ENCODE measurements around the gene CTAGE8. TPM values are rescaled to one million over a fixed set of nuclear protein-coding genes. Genes with fewer than 3 reads are reported as not detected.
"Not testable (repeated sequence)": the region's sequence is repeated elsewhere in the genome, so short reads cannot be mapped to it uniquely, and the experiment has no call there.

Gene CTAGE8, protein sequence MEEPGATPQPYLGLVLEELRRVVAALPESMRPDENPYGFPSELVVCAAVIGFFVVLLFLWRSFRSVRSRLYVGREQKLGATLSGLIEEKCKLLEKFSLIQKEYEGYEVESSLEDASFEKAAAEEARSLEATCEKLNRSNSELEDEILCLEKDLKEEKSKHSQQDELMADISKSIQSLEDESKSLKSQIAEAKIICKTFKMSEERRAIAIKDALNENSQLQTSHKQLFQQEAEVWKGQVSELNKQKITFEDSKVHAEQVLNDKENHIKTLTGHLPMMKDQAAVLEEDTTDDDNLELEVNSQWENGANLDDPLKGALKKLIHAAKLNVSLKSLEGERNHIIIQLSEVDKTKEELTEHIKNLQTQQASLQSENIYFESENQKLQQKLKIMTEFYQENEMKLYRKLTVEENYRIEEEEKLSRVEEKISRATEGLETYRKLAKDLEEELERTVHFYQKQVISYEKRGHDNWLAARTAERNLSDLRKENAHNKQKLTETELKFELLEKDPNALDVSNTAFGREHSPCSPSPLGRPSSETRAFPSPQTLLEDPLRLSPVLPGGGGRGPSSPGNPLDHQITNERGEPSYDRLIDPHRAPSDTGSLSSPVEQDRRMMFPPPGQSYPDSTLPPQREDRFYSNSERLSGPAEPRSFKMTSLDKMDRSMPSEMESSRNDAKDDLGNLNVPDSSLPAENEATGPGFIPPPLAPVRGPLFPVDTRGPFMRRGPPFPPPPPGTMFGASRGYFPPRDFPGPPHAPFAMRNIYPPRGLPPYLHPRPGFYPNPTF
- total RNA-seq (2021; fragmentation: NEBNext Ultra II Directional; extraction: Animal tissue kit (Norgen Biotek cat#: 25700)): not detected in 2 replicates
- polyA plus RNA-seq (2011; rRNA removed): not detected in 2 replicates
- polyA plus RNA-seq (2011; cell fraction: cytosol; rRNA removed): not detected
- not detected for polyA plus RNA-seq (2011; cell fraction: nucleus; rRNA removed)
- polyA plus RNA-seq (2012, experiment 1 of 2): not detected in 4 replicates
- not detected for polyA plus RNA-seq (2012, experiment 2 of 2)
- polyA plus RNA-seq (2013, experiment 1 of 2): not detected
- not detected for polyA plus RNA-seq (2013, experiment 2 of 2)
- not detected in 2 replicates for polyA minus RNA-seq (2011; rRNA and poly(A)+ RNA removed)
- not detected for polyA minus RNA-seq (2011; cell fraction: cytosol; rRNA and poly(A)+ RNA removed)
- not detected for polyA minus RNA-seq (2011; cell fraction: nucleus; rRNA and poly(A)+ RNA removed)
- long read RNA-seq, experiment 1, partial matches to known transcripts: 0 of 1 reads
- long read RNA-seq, experiment 1, other reads (novel, unspliced or antisense): 0 of 1 reads
- long read RNA-seq, experiment 2: 0 reads

- H3K4me2 ChIP-seq (ENCODE audit: insufficient read depth in 1 of 2, low read depth in 2 of 2, low read length in 2 of 2); H4K8ac ChIP-seq (ENCODE audit: extremely low read depth, insufficient read depth, low read length); H3K79me2 ChIP-seq (ENCODE audit: control insufficient read depth in 1 of 2, insufficient read depth in 2 of 2, low read length in 2 of 2); POLR2A ChIA-PET (ENCODE audit: partially characterized antibody); H3K18ac ChIP-seq (ENCODE audit: extremely low read depth, low read length); H3K56ac ChIP-seq (replicated peaks; ENCODE audit: insufficient read length, low read depth, low read length); H3K23ac ChIP-seq (ENCODE audit: insufficient read length); H3K4me1 ChIP-seq (replicated peaks in 1 of 4; ENCODE audit: control insufficient read depth in 3 of 4, insufficient read depth in 4 of 4, low read length in 3 of 4); H3K79me1 ChIP-seq (ENCODE audit: low read depth, low read length); H3K36me3 ChIP-seq (ENCODE audit: control insufficient read depth in 2 of 4, insufficient read depth in 4 of 4, low read length in 3 of 4); H4K91ac ChIP-seq (replicated peaks; ENCODE audit: insufficient read length, low read length); H2BK12ac ChIP-seq (ENCODE audit: low read depth, low read length); H3K23me2 ChIP-seq (ENCODE audit: low read depth, low read length); H2BK20ac ChIP-seq (ENCODE audit: low read length); H4K5ac ChIP-seq (ENCODE audit: insufficient read length, low read depth, low read length); H3K9ac ChIP-seq (replicated peaks in 1 of 4; ENCODE audit: extremely low read depth in 1 of 4, low read depth in 3 of 4, low read length in 3 of 4); DNase-seq (ENCODE audit: low read depth in 1 of 2, low spot score in 2 of 2); H3K27ac ChIP-seq (ENCODE audit: low read depth, low read length); FAIRE-seq; H3K4me3 ChIP-seq (ENCODE audit: extremely low read depth in 1 of 4, insufficient read depth in 2 of 4, low read depth in 3 of 4, low read length in 4 of 4); H3K9me3 ChIP-seq (ENCODE audit: insufficient read depth in 2 of 2, low read depth in 1 of 2, low read length in 1 of 2); H2AK5ac ChIP-seq (ENCODE audit: low read depth, low read length); H2BK15ac ChIP-seq (ENCODE audit: low read length); CTCF ChIA-PET (ENCODE audit: partially characterized antibody); H3K27me3 ChIP-seq (replicated peaks in 1 of 4; ENCODE audit: control insufficient read depth in 3 of 4, extremely low read depth in 1 of 4, insufficient read depth in 3 of 4, low read length in 3 of 4); H3K14ac ChIP-seq (ENCODE audit: insufficient read length); H2BK120ac ChIP-seq (replicated peaks; ENCODE audit: low read depth, low read length); H3K4ac ChIP-seq (replicated peaks; ENCODE audit: insufficient read length, low read depth, low read length); H2AFZ ChIP-seq (ENCODE audit: low read length); H4K20me1 ChIP-seq (replicated peaks in 1 of 2; ENCODE audit: control insufficient read depth in 1 of 2, insufficient read depth in 2 of 2, low read length in 2 of 2); H2BK5ac ChIP-seq (ENCODE audit: low read depth, low read length): not testable (repeated sequence)
- WGBS, 2 experiments (ENCODE audit: extremely low coverage in 1 of 2, insufficient coverage in 1 of 2, insufficient read length in 1 of 2, insufficient replicate concordance in 2 of 2, low coverage in 1 of 2, low lambda C conversion rate in 2 of 2, missing lambda C conversion rate in 1 of 2): no CpG with 5 or more reads among the region's 19 CpGs
These were observed at the start of gene CTAGE8 for GRCh38 chr7:144269188-144269587. Gene CTAGE8, minus strand, starts transcription at chr7:144269288. Its CDS starts 38 bp downstream, at chr7:144269250.
